Mesenteric fat pad (tissue), 1 donor: ENCODE measurements around the gene SLC49A4. TPM values are rescaled to one million over a fixed set of nuclear protein-coding genes. Genes with fewer than 3 reads are reported as not detected.

ENCODE experiments used
- DNase-seq: peaks from one replicate; pipeline ENCODE4 v3.0.0-alpha.2; 2020; ENCODE audit warnings: low spot score
- total RNA-seq: library from RNA; stranded (reverse); fragmentation: NEBNext Ultra II Directional; extraction: Animal tissue kit (Norgen Biotek cat#: 25700); gene quantifications from one replicate; pipeline ENCODE4 v1.2.1, GENCODE V29; 2021
- donor health status: DM: yes; HTN: yes; CAD: no.

Gene SLC49A4
- total RNA-seq, 1 donor from 2014 or later, result 16.2 TPM

DNA sequence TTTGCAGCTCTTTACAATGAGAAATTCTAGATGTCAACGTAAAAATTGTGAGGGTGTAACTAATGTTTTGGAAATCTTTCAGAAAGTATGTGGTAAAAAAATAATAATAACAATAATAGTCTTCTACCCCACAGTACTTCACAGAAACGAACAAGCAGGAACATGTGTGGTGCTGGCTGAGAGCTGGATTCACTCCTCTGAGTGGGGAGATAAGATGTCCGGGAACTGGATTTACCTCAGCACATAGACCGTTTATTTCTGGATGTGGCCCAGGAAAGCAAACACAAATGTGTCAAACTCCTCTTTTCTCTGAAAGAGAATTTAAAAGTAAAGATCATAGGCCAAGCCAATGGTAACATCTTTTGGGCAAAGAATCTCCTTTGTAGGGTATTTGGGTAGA lies 103.4 kb downstream of the SLC49A4 start:
- DNase-seq, result no peak

DNA sequence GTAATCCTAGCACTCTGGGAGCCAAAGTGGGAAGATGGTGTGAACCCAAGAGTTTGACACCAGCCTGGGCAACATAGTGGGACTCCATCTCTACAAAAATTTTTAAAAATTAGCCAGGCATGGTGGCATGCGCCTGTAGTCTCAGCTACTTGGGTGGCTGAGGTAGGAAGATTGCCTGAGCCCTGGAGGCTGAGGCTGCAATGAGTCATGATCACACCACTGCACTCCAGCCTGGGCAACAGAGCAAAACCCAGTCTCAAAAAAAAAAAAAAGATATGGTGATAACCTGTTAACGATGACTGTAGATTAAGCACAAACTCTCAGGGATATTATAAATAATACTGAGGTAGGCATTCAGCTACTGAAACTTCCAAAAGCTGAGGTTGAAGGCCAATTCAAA lies 107.5 kb downstream of the SLC49A4 start:
- DNase-seq, result no peak

DNA sequence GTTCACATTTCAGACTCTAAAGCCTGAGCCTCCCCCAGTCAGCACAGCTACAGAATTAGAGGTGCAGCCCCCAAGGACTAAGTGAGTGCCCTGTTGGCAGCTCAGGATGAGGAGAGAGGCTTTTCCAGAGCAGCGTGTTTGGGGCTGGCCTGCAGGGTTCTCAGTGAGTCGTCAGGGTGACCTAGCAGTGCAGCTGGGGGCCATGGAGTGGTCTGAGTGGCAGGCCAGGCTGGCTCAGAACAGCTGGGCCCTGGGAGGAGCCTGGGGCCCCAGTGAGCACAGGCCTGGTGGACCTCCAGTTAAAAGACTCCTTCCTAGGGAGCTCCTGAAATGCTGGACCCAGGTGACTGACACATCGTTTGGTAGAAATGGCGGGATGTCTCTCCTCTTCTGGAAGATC lies 108.3 kb downstream of the SLC49A4 start:
- DNase-seq, result no peak

- DNase-seq, result no peak
Measured at GRCh38 chr3:122907471-122907870, 112.6 kb downstream of the SLC49A4 start.

GRCh38 chr3:122908251-122908650 lies 113.4 kb downstream of the SLC49A4 start:
- DNase-seq, result no peak

- no peak for DNase-seq
Measured at GRCh38 chr3:122911901-122912300, 117.0 kb downstream of the SLC49A4 start.

DNA sequence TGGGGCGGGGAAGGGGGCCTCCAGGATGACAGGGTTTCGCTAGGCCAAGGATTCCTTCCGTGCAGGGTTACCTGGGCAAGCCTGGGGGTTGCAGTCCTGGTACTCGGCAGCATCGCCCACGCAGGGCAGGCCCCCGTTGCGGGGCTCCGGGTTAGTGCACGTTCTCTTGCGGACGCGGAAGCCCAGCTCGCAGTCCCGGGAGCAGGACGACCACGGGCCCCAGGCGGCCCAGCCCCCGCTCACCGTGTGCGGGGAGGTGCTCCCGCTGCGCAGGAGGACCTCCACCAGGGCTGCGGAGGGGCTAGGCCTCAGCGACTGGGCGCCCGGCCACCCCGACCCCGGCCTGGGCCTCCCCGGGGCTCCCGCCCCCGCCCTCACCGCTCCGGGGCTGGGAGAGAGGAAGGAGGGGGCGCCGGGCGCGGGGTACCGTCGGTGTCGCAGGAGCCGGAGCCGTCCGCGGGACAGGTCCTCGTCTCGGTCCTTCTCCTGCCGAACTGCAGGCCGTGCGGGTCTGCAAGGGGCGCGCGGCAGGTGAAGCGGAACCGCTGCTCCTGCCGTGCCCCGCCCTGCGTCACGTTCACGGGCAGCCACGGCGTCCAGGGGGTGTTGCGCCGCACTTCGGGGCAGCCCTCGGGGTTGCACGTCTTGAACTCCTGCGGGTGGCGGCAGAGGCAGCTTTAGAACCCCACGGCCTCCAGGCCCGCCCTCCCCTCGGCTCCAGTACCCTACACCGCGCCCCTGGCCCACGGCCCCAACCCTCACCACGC lies 118.1 kb downstream of the SLC49A4 start:
- DNase-seq, result no peak

- no peak for DNase-seq
Measured at GRCh38 chr3:122913539-122914100, 118.8 kb downstream of the SLC49A4 start.

- no peak for DNase-seq
Measured at GRCh38 chr3:122915300-122916055, 120.6 kb downstream of the SLC49A4 start.

- no peak for DNase-seq
Measured at GRCh38 chr3:122916084-122916483, 121.2 kb downstream of the SLC49A4 start.

GRCh38 chr3:122916580-122916979 lies 121.7 kb downstream of the SLC49A4 start:
- DNase-seq, result no peak

DNA sequence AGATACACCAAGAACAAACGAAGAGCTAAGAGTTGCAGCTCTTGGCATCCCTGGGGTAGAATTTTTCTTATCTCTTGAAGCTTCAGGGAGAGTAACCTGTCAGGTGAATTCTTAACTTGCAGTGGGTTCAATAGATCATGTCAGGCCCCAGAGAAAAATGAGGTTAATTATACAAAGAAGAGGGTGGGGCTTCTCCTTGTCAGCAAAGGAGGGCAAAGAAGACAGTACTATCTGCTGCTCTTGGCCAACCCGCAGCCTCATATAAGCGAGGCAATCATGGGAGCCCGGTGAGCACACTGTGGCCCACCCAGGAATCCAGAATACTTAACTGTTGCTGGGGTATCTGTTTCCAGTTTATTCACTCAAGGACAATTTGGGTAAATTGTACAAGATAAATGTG lies 122.5 kb downstream of the SLC49A4 start:
- DNase-seq, result no peak

GRCh38 chr3:122918576-122919290 lies 123.9 kb downstream of the SLC49A4 start:
- peak; percentile 59 for DNase-seq

GRCh38 chr3:122919291-122919610 lies 124.4 kb downstream of the SLC49A4 start:
- no peak for DNase-seq

DNA sequence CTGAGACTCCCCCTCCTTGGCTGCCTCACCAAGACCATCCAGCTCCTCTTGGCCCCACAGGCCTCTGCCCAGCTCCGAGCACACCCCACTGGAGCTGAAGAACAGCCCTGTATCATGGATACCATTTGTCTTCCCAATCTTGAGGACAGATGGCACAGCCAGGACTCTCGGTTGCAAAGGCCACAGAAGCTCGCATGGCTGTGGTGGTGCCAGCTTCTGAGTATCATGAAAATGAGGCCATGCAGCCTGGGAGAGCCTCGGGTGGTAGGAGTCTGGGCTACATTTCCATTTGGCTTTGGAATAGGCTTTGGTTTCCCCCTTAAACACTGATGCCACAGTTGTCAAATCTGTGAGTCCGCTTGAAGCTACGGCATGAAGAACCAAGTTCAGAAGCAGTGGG lies 126.1 kb downstream of the SLC49A4 start:
- DNase-seq, result peak; percentile 60

- DNase-seq, result peak; percentile 82
Measured at GRCh38 chr3:122921791-122922651, 127.2 kb downstream of the SLC49A4 start.

DNA sequence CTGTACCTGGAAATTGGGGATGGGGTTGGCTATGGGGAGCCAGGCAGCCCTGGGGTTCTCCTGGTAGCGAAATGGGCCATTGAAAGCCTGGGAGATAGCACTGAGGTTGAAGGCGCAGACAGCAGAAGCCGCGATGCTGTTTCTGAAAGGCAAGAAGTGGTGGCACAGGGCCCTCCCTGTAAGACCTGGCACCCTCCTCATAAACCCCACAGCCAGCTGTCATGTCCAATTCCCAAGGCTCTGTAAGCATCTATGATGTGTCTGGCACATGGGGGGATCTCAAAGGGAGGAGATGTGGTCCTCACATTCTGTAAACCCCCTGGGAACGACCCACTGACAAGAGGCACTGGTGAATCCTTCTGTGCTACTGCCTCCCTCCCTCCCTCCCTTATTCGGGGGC lies 128.7 kb downstream of the SLC49A4 start:
- DNase-seq, result no peak

GRCh38 chr3:122924056-122924455 lies 129.2 kb downstream of the SLC49A4 start:
- DNase-seq, result no peak

- DNase-seq, result no peak
Measured at GRCh38 chr3:122925756-122926155, 130.9 kb downstream of the SLC49A4 start.

GRCh38 chr3:122926322-122926721 lies 131.5 kb downstream of the SLC49A4 start:
- no peak for DNase-seq

- DNase-seq, result no peak
Measured at GRCh38 chr3:122926811-122927210, 131.9 kb downstream of the SLC49A4 start.
